ENCODE results near the gene WWP2.

- TF ChIP-seq FOXM1 (IDR thresholded peaks at IDR 0.05; ENCODE audit: borderline replicate concordance), result no peak
- no peak for TF ChIP-seq FOXA1 (IDR thresholded peaks at IDR 0.05)
- TF ChIP-seq SUZ12 (IDR thresholded peaks at IDR 0.05), result no peak
- TF ChIP-seq TARDBP (IDR thresholded peaks at IDR 0.05), result no peak
- TF ChIP-seq FOXK2 (IDR thresholded peaks at IDR 0.05), result no peak
- no peak for TF ChIP-seq ARNT (IDR thresholded peaks at IDR 0.05)
- TF ChIP-seq BHLHE40 (IDR thresholded peaks at IDR 0.05; ENCODE audit: borderline replicate concordance), result no peak
- TF ChIP-seq SP1 (IDR thresholded peaks at IDR 0.05), result no peak
- no peak for TF ChIP-seq ELF4 (IDR thresholded peaks at IDR 0.05)
- no peak for TF ChIP-seq PKNOX1 (IDR thresholded peaks at IDR 0.05)
- no peak for TF ChIP-seq ZNF384 (IDR thresholded peaks at IDR 0.05)
These were observed 142.5 kb downstream of the WWP2 start for GRCh38 chr16:69904495-69905170.

Measured in HEK293T (cell line).